ENCODE data around the gene LOXL3. TPM values are rescaled to one million over a fixed set of nuclear protein-coding genes. Genes with fewer than 3 reads are reported as not detected.

LOXL3 gene, protein sequence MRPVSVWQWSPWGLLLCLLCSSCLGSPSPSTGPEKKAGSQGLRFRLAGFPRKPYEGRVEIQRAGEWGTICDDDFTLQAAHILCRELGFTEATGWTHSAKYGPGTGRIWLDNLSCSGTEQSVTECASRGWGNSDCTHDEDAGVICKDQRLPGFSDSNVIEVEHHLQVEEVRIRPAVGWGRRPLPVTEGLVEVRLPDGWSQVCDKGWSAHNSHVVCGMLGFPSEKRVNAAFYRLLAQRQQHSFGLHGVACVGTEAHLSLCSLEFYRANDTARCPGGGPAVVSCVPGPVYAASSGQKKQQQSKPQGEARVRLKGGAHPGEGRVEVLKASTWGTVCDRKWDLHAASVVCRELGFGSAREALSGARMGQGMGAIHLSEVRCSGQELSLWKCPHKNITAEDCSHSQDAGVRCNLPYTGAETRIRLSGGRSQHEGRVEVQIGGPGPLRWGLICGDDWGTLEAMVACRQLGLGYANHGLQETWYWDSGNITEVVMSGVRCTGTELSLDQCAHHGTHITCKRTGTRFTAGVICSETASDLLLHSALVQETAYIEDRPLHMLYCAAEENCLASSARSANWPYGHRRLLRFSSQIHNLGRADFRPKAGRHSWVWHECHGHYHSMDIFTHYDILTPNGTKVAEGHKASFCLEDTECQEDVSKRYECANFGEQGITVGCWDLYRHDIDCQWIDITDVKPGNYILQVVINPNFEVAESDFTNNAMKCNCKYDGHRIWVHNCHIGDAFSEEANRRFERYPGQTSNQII
- total RNA-seq: 9.7 TPM
- polyA plus RNA-seq (ENCODE audit: insufficient read depth, low read depth, low replicate concordance): 2.4 TPM
- long read RNA-seq, donor 1, partial matches to known transcripts: 12 of 15 reads
- long read RNA-seq, donor 1, other reads (novel, unspliced or antisense): 0 of 15 reads
- long read RNA-seq, donor 2, partial matches to known transcripts: 33 of 34 reads
- long read RNA-seq, donor 2, other reads (novel, unspliced or antisense): 0 of 34 reads
- long read RNA-seq, donor 3, partial matches to known transcripts: 10 of 13 reads
- long read RNA-seq, donor 3, other reads (novel, unspliced or antisense): 0 of 13 reads
- long read RNA-seq, donor 4, partial matches to known transcripts: 0 of 3 reads
- long read RNA-seq, donor 4, other reads (novel, unspliced or antisense): 0 of 3 reads
- long read RNA-seq, donor 5: 0 reads
- long read RNA-seq, donor 6: 0 reads
- long read RNA-seq, donor 7, partial matches to known transcripts: 0 of 4 reads
- long read RNA-seq, donor 7, other reads (novel, unspliced or antisense): 2 of 4 reads
- long read RNA-seq, donor 8, partial matches to known transcripts: 0 of 5 reads
- long read RNA-seq, donor 8, other reads (novel, unspliced or antisense): 0 of 5 reads
- long read RNA-seq, donor 9, partial matches to known transcripts: 0 of 1 reads
- long read RNA-seq, donor 9, other reads (novel, unspliced or antisense): 0 of 1 reads
- long read RNA-seq, donor 10: 0 reads

DNA sequence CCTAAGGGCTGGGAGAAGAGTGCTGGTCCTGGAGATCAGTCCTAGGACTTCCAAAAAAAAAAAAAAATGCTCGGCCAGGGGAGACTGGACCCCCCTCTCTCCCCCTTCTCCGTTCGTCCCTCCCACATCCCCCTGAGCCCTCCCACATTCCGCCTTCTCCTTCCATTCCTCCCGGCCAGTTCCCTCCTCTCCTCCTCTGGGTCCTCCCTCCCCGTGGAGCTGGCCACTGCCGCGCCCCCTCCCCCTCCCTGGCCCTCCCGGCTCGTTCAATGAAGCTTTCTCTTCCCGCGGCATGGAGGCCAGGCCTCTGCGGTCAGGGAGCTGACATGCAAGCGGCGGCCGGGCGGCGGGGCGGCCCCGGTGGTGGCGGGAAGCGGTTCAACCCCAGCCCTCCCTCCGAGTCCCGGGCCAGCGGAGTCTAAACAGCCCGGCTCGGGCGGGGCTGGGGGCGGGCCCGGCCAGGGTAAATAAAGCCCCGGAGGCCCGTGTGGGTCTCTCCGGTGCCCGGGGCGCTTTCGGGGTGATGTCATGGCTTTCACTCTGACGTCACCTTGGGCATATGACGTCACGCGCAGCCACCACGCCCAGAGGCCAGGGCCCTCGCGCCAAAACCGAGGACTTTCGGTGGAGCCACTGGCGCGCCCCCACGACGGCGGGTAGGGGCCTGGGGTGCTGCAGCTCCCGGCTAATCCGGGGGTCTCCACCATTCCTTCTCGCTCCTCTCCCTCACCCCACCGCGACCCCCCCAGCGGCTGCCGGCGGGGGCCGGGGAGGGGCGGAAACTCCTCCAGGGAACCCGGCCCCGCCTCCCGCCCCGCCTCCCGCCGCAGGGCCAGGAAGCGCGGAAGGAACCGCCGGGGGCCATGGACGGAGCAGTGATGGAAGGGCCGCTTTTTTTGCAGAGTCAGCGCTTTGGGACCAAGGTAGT lies at the start of gene LOXL3, which contains the start of gene DOK1:
LOXL3 (minus strand) TSS at position 51 of the 928 bp plus-strand sequence. CDS start 1,308 bp downstream, outside the sequence.
DOK1 (plus strand) TSS at position 829 of the 928 bp plus-strand sequence; CDS start at position 864, 35 bp downstream.
- H3K4me1 ChIP-seq (ENCODE audit: control insufficient read depth in 2 of 3, insufficient read depth in 2 of 3, low read depth in 1 of 3, low read length in 3 of 3): peaks cover 0 to 7% (median 0%) of the 10 kb centered on the region in 3 donors
- no peaks in the 10 kb centered on the region for H3K9me3 ChIP-seq (ENCODE audit: control insufficient read depth in 2 of 3, insufficient read depth in 1 of 3, low read length in 3 of 3)
- peak within 1 kb of the TSS; percentile 29 to 73 (median 69) for H3K9ac ChIP-seq (ENCODE audit: low read length in 3 of 3)
- peak within 1 kb of the TSS; percentile 80 to 84 (median 80) for H3K4me3 ChIP-seq (ENCODE audit: low read length in 3 of 3)
- TF ChIP-seq CTCF (IDR thresholded peaks at IDR 0.05; ENCODE audit: borderline replicate concordance, extremely low read depth, insufficient read depth): no peak
- intact Hi-C loops (cut with DNase I): no loop called here
- H3K36me3 ChIP-seq (ENCODE audit: control insufficient read depth in 2 of 3, insufficient read depth in 3 of 3, low read length in 3 of 3): no peaks in the 10 kb centered on the region
- no peaks in the 10 kb centered on the region for H3K27me3 ChIP-seq (ENCODE audit: control insufficient read depth, insufficient read depth, low read length)
- FAIRE-seq: no peak
- peak; percentile 93 to 97 (median 95) for DNase-seq
- peak within 1 kb of the TSS; percentile 53 to 71 for H3K27ac ChIP-seq (ENCODE audit: low read depth in 2 of 2, low read length in 2 of 2)

DNA sequence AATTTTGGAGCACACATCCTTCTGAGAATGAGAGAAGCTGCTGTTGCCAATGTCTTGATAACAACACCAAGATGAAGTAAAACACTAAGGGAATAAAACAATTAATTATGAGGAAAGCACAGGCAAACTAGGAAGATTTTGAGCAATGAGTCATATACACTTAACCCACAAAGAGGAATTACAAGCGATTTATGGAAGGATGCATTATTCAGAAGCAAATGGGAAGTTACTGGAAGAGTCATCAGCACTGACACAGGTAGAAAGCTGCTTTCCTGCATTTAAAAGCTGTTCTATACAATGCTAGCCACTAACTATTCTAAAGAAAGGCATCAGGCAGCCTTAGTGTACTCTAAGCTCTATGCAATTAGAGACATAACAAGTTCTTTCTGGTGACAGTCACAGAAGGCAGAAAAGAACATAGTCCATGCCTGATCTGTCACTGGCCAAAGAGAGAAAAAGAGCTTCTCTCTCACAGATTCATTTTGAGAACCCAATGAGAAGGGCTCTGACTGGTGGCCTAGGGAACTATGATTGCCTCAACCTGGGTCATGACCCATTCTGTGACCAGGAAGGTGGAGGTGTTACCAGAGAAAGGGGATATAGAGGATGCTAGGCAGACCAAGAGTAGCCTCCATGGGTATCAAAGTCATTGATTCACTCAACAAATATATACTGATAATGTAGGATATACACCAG lies 49.0 kb upstream of the LOXL3 start:
- Histone ChIP-seq H3K27ac (ENCODE audit: low read depth in 2 of 2, low read length in 2 of 2) (no peak overlapping the region), H3K4me3 (ENCODE audit: low read length in 3 of 3) (no peak overlapping the region), H3K9ac (ENCODE audit: low read length in 3 of 3) (no peak overlapping the region), H3K36me3 (ENCODE audit: control insufficient read depth in 2 of 3, insufficient read depth in 3 of 3, low read length in 3 of 3) (no peaks in the 10 kb centered on the region), H3K27me3 (ENCODE audit: control insufficient read depth, insufficient read depth, low read length) (no peaks in the 10 kb centered on the region), H3K9me3 (ENCODE audit: control insufficient read depth in 2 of 3, insufficient read depth in 1 of 3, low read length in 3 of 3) (no peaks in the 10 kb centered on the region), H3K4me1 (ENCODE audit: control insufficient read depth in 2 of 3, insufficient read depth in 2 of 3, low read depth in 1 of 3, low read length in 3 of 3) (no peaks in the 10 kb centered on the region)
- TF ChIP-seq CTCF (IDR thresholded peaks at IDR 0.05; ENCODE audit: borderline replicate concordance, extremely low read depth, insufficient read depth): no peak
- intact Hi-C loops (cut with DNase I): no loop called here
- DNase-seq (no peak), FAIRE-seq (no peak)

All from kidney (tissue), 22 donors.